ENCODE results near the gene SPAG16.

The SPAG16 gene

GRCh38 chr2:214378455-214379103 is 1094.3 kb downstream of the SPAG16 start:
- DNase-seq (ENCODE audit: low read depth in 2 of 2), result no peak

GRCh38 chr2:214379227-214379626 is 1095.0 kb downstream of the SPAG16 start:
- no peak for DNase-seq (ENCODE audit: low read depth in 2 of 2)

GRCh38 chr2:214380681-214381080 is 1096.4 kb downstream of the SPAG16 start:
- DNase-seq (ENCODE audit: low read depth in 2 of 2), result no peak

GRCh38 chr2:214382229-214382628 is 1098.0 kb downstream of the SPAG16 start:
- DNase-seq (ENCODE audit: low read depth in 2 of 2), result no peak

GRCh38 chr2:214386720-214387119 is 1102.5 kb downstream of the SPAG16 start:
- DNase-seq (ENCODE audit: low read depth in 2 of 2), result no peak

- no peak for DNase-seq (ENCODE audit: low read depth in 2 of 2)
Measured at GRCh38 chr2:214389334-214389733, 1105.1 kb downstream of the SPAG16 start.

GRCh38 chr2:214393796-214394195 is 1109.5 kb downstream of the SPAG16 start:
- DNase-seq (ENCODE audit: low read depth in 2 of 2), result no peak

- no peak for DNase-seq (ENCODE audit: low read depth in 2 of 2)
Measured at GRCh38 chr2:214395040-214395439, 1110.8 kb downstream of the SPAG16 start.

GRCh38 chr2:214401580-214401979 is 1117.3 kb downstream of the SPAG16 start:
- DNase-seq (ENCODE audit: low read depth in 2 of 2), result no peak

- no peak for DNase-seq (ENCODE audit: low read depth in 2 of 2)
Measured at GRCh38 chr2:214410128-214410775, 1126.0 kb downstream of the SPAG16 start.

GRCh38 chr2:214410918-214411554 is 1126.8 kb downstream of the SPAG16 start, which contains the start of gene VWC2L:
TSS of gene VWC2L (plus strand) at chr2:214411054. CDS start at chr2:214414194, 3,140 bp downstream.
- no peak for DNase-seq (ENCODE audit: low read depth in 2 of 2)

- no peak for DNase-seq (ENCODE audit: low read depth in 2 of 2)
Measured at GRCh38 chr2:214412679-214413078, 1128.4 kb downstream of the SPAG16 start.

- no peak for DNase-seq (ENCODE audit: low read depth in 2 of 2)
Measured at GRCh38 chr2:214436470-214436869, 1152.2 kb downstream of the SPAG16 start.

GRCh38 chr2:214450118-214450894 is 1166.0 kb downstream of the SPAG16 start:
- no peak for DNase-seq (ENCODE audit: low read depth in 2 of 2)

- no peak for DNase-seq (ENCODE audit: low read depth in 2 of 2)
Measured at GRCh38 chr2:214451516-214452275, 1167.4 kb downstream of the SPAG16 start.

Data from stimulated activated CD8-positive, alpha-beta memory T cell treated with anti-CD3 and anti-CD28 coated beads, Interleukin-7, amount 100 ng/mL, for 1 hour (primary cell).